H1 (cell line): ENCODE measurements around the gene LDLRAP1. TPM values are rescaled to one million over a fixed set of nuclear protein-coding genes. Genes with fewer than 3 reads are reported as not detected.

Source experiments
- CREB1 ChIP-seq: IDR thresholded peaks from 2 replicates; pipeline ENCODE4 v1.6.1; 2012; ENCODE audit warnings: inconsistent platforms
- SRF ChIP-seq: IDR thresholded peaks from 2 replicates; pipeline ENCODE4 v1.6.1; 2011; ENCODE audit warnings: mild to moderate bottlenecking, low read depth, low read length, moderate library complexity
- USF2 ChIP-seq: IDR thresholded peaks from 2 replicates; pipeline ENCODE4 v1.6.1; 2011; ENCODE audit warnings: low read length, improper control_type of control experiment
- polyA plus RNA-seq, 7 experiments: library from polyadenylated mRNA; depleted of rRNA in 3 of 7; stranded (reverse) in 5 of 7; unstranded in 2 of 7; fragments of >200 nt in 5 of 7; fragments of 200-250 nt in 2 of 7; gene quantifications; 1 replicate in 5 of 7; 2 replicates in 1 of 7; 4 replicates in 1 of 7; pipeline versions ENCODE4 v1.2.1 to v1.2.3, GENCODE V29; 2011 to 2013; ENCODE audit warnings: missing spikeins in 2 of 7, mixed read lengths in 2 of 7
- total RNA-seq: library from RNA; stranded (reverse); fragmentation: NEBNext Ultra II Directional; extraction: Animal tissue kit (Norgen Biotek cat#: 25700); gene quantifications from 2 replicates; pipeline ENCODE4 v1.2.1, GENCODE V29; 2021
- TF ChIP-seq, protein P1 (sequence below), 3 experiments: IDR thresholded peaks; 1 replicate in 2 of 3; 2 replicates in 1 of 3; pipeline versions ENCODE4 v1.5.1 to v1.6.1; 2011; ENCODE audit warnings: low read length in 3 of 3, mild to moderate bottlenecking in 3 of 3, inconsistent platforms in 2 of 3, low read depth in 1 of 3, moderate library complexity in 1 of 3; ENCODE audit not compliant: insufficient read depth in 1 of 3; ENCODE audit errors: control extremely low read depth in 1 of 3

The LDLRAP1 gene
- total and polyA plus RNA-seq, 2 of the 8 experiments (the other 6 are each of a cell fraction or from before 2014, with no cell fraction given), result 12.8 to 13.2 TPM

- TF ChIP-seq, protein P1, sequence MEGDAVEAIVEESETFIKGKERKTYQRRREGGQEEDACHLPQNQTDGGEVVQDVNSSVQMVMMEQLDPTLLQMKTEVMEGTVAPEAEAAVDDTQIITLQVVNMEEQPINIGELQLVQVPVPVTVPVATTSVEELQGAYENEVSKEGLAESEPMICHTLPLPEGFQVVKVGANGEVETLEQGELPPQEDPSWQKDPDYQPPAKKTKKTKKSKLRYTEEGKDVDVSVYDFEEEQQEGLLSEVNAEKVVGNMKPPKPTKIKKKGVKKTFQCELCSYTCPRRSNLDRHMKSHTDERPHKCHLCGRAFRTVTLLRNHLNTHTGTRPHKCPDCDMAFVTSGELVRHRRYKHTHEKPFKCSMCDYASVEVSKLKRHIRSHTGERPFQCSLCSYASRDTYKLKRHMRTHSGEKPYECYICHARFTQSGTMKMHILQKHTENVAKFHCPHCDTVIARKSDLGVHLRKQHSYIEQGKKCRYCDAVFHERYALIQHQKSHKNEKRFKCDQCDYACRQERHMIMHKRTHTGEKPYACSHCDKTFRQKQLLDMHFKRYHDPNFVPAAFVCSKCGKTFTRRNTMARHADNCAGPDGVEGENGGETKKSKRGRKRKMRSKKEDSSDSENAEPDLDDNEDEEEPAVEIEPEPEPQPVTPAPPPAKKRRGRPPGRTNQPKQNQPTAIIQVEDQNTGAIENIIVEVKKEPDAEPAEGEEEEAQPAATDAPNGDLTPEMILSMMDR (IDR thresholded peaks at IDR 0.05; ENCODE audit: control extremely low read depth in 1 of 3, insufficient read depth in 1 of 3, low read depth in 1 of 3, low read length in 3 of 3), result no peak
- TF ChIP-seq USF2, result no peak
- no peak for TF ChIP-seq SRF
- no peak for TF ChIP-seq CREB1
- TF ChIP-seq, all 59 proteins: peak for 0
Observed at GRCh38 chr1:25611843-25612242, 68.4 kb downstream of the LDLRAP1 start (continued).
